Panc1 (cell line): Measurements from ENCODE around the gene CCDC196. TPM values are rescaled to one million over a fixed set of nuclear protein-coding genes. Genes with fewer than 3 reads are reported as not detected.
A peak's percentile ranks its signal among the peaks of the same experiment; 100 is the strongest.

Experiments
- ATAC-seq: fragments of 200-7000 bp; cut with Tn5 transposase; 2 replicates; pipeline ENCODE4 v1.9.1; 2020; ENCODE audit warnings: mild to moderate bottlenecking, moderate library complexity
- BruUV-seq: library from RNA; stranded (reverse); fragments of 400-500 nt; replicated peaks from 2 replicates; lab custom pipeline; 2021; lab: Mats Ljungman, UMichigan
- CTCF ChIA-PET: fragments of 300-600 bp; sonication (Branson Sonifier 250); formaldehyde crosslinking; loops from one replicate; lab custom pipeline; 2022; ENCODE audit warnings: antibody characterized with exemption; lab: Charles Lee
- POLR2A ChIA-PET: fragments of 300-600 bp; sonication (Branson Sonifier 250); formaldehyde crosslinking; loops from one replicate; lab custom pipeline; 2022; ENCODE audit warnings: antibody characterized with exemption; lab: Charles Lee
- DNase-seq: peaks from one replicate; pipeline ENCODE4 v3.0.0-alpha.2; 2010; ENCODE audit warnings: low read depth, low spot score
- H3K27ac ChIP-seq: 2 replicates; pipeline ENCODE4 v1.5.1; 2011; ENCODE audit warnings: mild to moderate bottlenecking, low read length, inconsistent platforms
- H3K27me3 ChIP-seq: fragments of 200-500 bp; sonication (Bioruptor generic); 2 replicates; pipeline ENCODE4 v1.6.0; 2014; ENCODE audit warnings: low read length, inconsistent platforms; ENCODE audit not compliant: control insufficient read depth, insufficient read depth
- H3K36me3 ChIP-seq: fragments of 200-500 bp; sonication (Bioruptor generic); 2 replicates; pipeline ENCODE4 v1.5.1; 2014; ENCODE audit warnings: inconsistent platforms, mild to moderate bottlenecking, low read length, moderate library complexity; ENCODE audit not compliant: control insufficient read depth, insufficient read depth
- H3K4me1 ChIP-seq: 2 replicates; pipeline ENCODE4 v1.5.1; 2011; ENCODE audit warnings: inconsistent platforms, mild to moderate bottlenecking, low read length, moderate library complexity; ENCODE audit not compliant: control insufficient read depth, insufficient read depth
- H3K4me3 ChIP-seq, 2 experiments: 2 replicates each; pipeline ENCODE4 v1.5.1; 2011 to 2012; ENCODE audit warnings: low read depth in 2 of 2, low read length in 2 of 2, mild to moderate bottlenecking in 2 of 2, inconsistent platforms in 1 of 2, moderate library complexity in 1 of 2
- H3K9me3 ChIP-seq: fragments of 200-500 bp; sonication (Bioruptor generic); 2 replicates; pipeline ENCODE4 v1.5.1; 2014; ENCODE audit warnings: low read depth, mild to moderate bottlenecking, inconsistent platforms, low read length, moderate library complexity; ENCODE audit not compliant: control insufficient read depth, insufficient read depth
- POLR2AphosphoS5 ChIP-seq: IDR thresholded peaks from 2 replicates; pipeline ENCODE4 v1.6.1; 2012; ENCODE audit warnings: mild to moderate bottlenecking, low read depth, low read length, moderate library complexity
- REST ChIP-seq, 2 experiments: IDR thresholded peaks; 2 replicates each; pipeline ENCODE4 v1.6.1; 2011 to 2012; ENCODE audit warnings: low read depth in 2 of 2, control low read depth in 1 of 2, low read length in 1 of 2, mild to moderate bottlenecking in 1 of 2, moderate library complexity in 1 of 2; ENCODE audit not compliant: insufficient read depth in 1 of 2
- SIN3A ChIP-seq: IDR thresholded peaks from 2 replicates; pipeline ENCODE4 v1.6.1; 2012; ENCODE audit warnings: low read depth, mild to moderate bottlenecking, low read length, moderate library complexity, borderline replicate concordance; ENCODE audit not compliant: insufficient read depth
- TCF7L2 ChIP-seq: IDR thresholded peaks from 2 replicates; pipeline ENCODE4 v1.6.1; 2011; ENCODE audit warnings: mild to moderate bottlenecking, low read depth, low read length, inconsistent platforms
- in situ Hi-C: cut with HindIII; loops from 2 replicates; pipeline ENCODE4 v1.10.0; 2016; ENCODE audit warnings: low sequenced_read_pairs, low pct_unique_long_range_greater_than_20kb
- intact Hi-C: fragments of 100-400 bp; cut with micrococcal nuclease; formaldehyde crosslinking; loops from one replicate; pipeline ENCODE4 v1.10.0; 2022; ENCODE audit not compliant: unreplicated experiment
- total RNA-seq: library from RNA; stranded (reverse); gene quantifications from one replicate; pipeline ENCODE4 v1.2.1, GENCODE V29; 2021; ENCODE audit not compliant: unreplicated experiment
- TF ChIP-seq, protein P1 (sequence below): fragments of 450-650 bp; IDR thresholded peaks from 2 replicates; pipeline ENCODE4 v1.5.1; 2017; ENCODE audit warnings: mild to moderate bottlenecking

CCDC196 gene
- total RNA-seq, 1 experiment from 2014 or later = not detected

DNA sequence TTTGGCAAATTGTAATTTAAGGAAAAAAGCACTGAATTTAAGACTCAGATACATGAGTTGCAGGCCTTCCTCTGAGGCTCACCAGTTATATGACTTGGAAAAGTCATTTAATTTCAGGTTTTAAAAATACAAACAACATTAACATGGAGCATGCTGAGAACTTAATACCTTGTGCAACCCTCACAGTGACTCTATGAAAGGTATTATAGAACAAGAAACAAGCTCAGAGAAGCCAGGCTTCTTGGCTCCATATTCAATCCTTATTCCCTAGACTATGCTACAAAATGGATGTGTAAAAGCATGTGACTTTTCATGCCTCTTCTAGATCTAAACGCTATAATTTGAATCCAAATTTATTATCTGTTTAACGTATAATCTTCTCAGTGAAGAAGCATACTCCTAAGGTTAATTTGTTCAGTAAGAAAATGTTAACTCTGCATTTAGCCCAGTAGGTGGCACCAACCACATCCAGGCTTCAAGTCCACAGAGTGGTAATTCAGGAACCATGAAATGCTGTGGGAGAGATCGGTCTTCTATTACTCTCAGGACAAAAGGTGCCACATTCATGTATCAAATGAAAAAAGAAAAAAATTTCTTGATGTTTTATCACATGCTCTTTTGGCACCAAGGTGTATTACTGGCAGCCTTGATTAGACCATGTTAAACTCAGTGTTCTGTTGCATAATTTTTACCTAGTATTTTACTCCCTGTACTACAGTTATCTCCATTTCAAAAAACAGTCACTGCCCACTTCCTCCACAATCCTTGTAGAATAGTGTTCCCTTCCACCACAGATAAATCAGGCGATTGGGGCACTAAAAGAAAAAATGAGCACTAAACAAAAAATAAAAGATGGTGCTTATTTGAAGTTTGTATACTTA is 9.3 kb downstream of the CCDC196 start:
- Histone ChIP-seq H3K27me3 (no peaks in the 10 kb centered on the region), H3K27ac (no peak overlapping the region), H3K36me3 (no peaks in the 10 kb centered on the region), H3K9me3 (no peaks in the 10 kb centered on the region), H3K4me3 (no peak overlapping the region), H3K4me1 (peaks cover 2% of the 10 kb centered on the region; the same call in 1 of the 2 replicates)
- TF ChIP-seq TCF7L2 (no peak), REST (IDR thresholded peaks at IDR 0.05; ENCODE audit: insufficient read depth in 1 of 2, low read depth in 2 of 2, low read length in 1 of 2) (no peak), SIN3A (no peak), POLR2AphosphoS5 (no peak)
- TF ChIP-seq, protein P1, sequence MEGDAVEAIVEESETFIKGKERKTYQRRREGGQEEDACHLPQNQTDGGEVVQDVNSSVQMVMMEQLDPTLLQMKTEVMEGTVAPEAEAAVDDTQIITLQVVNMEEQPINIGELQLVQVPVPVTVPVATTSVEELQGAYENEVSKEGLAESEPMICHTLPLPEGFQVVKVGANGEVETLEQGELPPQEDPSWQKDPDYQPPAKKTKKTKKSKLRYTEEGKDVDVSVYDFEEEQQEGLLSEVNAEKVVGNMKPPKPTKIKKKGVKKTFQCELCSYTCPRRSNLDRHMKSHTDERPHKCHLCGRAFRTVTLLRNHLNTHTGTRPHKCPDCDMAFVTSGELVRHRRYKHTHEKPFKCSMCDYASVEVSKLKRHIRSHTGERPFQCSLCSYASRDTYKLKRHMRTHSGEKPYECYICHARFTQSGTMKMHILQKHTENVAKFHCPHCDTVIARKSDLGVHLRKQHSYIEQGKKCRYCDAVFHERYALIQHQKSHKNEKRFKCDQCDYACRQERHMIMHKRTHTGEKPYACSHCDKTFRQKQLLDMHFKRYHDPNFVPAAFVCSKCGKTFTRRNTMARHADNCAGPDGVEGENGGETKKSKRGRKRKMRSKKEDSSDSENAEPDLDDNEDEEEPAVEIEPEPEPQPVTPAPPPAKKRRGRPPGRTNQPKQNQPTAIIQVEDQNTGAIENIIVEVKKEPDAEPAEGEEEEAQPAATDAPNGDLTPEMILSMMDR = peak; percentile 77
- intact Hi-C loops (loop anchor here (10.0 kb wide), 1 partner anchor 619 kb away; no protein-coding TSS in a partner anchor), in situ Hi-C loops (no loop called here)
- ATAC-seq (peak; percentile 93), DNase-seq (no peak)
- CTCF ChIA-PET = interaction anchor here (0.7 kb wide), 1 partner anchor 136 kb away, joined by 3 read pairs; no protein-coding TSS in a partner anchor
- no TSS peak for BruUV-seq
- POLR2A ChIA-PET = no interaction called here

- Histone ChIP-seq H3K36me3 (no peaks in the 10 kb centered on the region), H3K27ac (no peak overlapping the region), H3K9me3 (no peaks in the 10 kb centered on the region), H3K4me3 (no peak overlapping the region), H3K4me1 (peaks cover 2% of the 10 kb centered on the region; the same call in 1 of the 2 replicates), H3K27me3 (no peaks in the 10 kb centered on the region)
- ChIA-PET CTCF (interaction anchor here (0.6 kb wide), 1 partner anchor 1331 kb away, joined by 3 read pairs; no protein-coding TSS in a partner anchor), POLR2A (no interaction called here)
- DNase-seq (no peak), ATAC-seq (no peak)
- no TSS peak for BruUV-seq
- in situ Hi-C loops = no loop called here
- TF ChIP-seq TCF7L2 (no peak), REST (IDR thresholded peaks at IDR 0.05; ENCODE audit: insufficient read depth in 1 of 2, low read depth in 2 of 2, low read length in 1 of 2) (no peak), POLR2AphosphoS5 (no peak), SIN3A (no peak)
- TF ChIP-seq, protein P1 = no peak
- intact Hi-C loops = loop anchor here (10.0 kb wide), 1 partner anchor 619 kb away; no protein-coding TSS in a partner anchor
Measured at GRCh38 chr14:66496188-66496807, 10.1 kb downstream of the CCDC196 start.
